HG03439 (cell line): ENCODE data around the gene MYB.
A peak's percentile ranks its signal among the peaks of the same experiment; 100 is the strongest.
"Not testable (repeated sequence)": the region's sequence is repeated elsewhere in the genome, so short reads cannot be mapped to it uniquely, and the experiment has no call there.

ENCODE experiments used
- ATAC-seq: cut with Tn5 transposase; IDR thresholded peaks from one replicate; pipeline ENCODE4 v1.9.1; 2021; ENCODE audit warnings: mild to moderate bottlenecking, moderate library complexity; ENCODE audit not compliant: unreplicated experiment

Gene MYB

DNA sequence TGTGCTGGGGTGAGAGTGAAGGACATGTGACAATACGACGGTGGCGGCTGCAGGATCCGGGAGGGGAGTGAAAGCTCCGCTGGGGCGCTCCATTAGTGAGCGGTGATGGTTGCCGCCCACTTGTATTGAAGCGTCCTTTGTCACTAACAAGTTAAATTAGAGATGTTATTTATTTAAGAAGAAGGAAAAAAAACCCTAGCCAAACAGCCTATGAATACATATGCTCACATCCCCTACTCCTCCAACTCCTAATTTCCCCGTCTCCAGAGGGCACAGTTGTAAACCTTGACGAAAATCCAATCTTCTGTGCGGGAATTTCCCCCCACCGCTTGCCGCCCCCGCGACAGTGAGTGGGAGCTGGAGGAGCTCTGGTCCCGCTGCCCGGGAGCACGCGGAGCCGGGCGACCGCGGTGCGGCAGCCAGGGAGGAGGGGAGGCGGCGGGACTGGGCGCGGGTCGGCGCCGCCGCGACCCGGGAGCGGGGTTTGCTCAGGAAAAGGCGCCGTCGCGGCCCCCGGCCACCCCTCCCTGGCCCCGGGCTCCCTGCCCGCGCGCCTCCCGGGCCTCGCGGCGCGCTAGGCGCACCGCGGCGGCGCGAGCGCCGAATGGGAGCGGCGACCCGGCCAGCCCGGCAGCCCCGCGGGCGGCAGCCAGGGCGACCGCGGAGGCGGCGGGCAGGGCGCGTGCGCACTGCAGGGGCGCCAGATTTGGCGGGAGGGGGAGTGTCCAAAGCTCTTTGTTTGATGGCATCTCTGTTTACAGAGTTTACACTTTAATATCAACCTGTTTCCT, at the start of gene MYB:
MYB (plus strand) TSS at position 767 of the 791 bp plus-strand sequence. CDS start 206 bp downstream, outside the sequence.
- ATAC-seq = peak; percentile 37

DNA sequence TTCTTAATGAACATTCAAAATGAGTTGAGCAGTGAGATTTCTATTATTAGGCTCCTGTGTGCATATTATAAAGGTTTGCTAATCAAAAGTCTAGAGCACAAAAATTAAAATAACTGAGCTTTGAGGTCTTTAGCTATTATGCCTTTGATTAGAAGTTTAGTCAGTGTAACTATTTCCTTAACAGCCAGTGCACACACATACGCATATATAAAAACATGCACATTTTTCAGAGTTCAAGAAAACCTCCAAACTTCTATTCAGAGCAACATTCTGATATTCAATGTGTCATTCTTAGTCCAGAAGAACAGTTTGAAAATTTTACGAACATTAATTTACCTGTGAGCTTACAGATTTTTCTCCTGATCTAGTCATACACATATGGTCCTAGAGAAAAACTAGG, 48.3 kb upstream of the MYB start:
- no peak for ATAC-seq

DNA sequence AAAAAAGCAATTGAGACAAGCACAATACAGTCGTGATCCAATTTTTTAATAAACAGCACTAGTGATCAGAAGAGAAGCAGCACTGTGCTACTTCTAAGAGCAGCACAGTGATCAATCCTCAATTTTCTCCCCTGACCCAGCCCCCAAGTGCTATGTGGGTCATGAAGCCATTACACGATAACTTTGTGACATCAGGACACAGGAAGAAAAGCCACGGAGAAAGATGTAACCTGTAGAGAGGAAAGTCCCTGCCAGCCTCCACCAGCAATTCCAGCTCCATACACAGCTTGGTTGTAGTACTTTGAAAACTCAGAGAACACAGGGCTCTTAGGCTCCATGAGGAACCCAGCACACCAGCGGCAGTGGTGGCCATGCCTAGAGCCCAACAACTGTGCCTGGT, 45.3 kb upstream of the MYB start:
- no peak for ATAC-seq

DNA sequence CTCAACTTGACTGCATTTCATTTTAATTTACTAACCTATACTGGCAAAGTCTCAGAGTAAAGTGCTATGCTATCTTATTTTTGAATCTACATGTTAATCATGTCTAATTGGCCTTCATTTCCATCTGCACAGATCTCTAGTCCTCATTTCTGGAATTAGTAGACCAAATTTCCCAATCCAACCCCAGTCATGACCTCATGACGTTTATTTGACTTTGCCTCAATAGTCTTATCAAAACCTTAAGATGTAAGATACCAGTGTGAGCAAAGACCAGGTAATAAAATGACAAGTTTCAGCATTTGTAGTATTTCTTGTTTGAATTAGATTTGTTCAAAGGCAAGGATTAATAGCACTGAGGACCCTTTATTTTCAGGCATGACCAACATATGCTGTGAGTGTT, 43.3 kb upstream of the MYB start:
- ATAC-seq = no peak

DNA sequence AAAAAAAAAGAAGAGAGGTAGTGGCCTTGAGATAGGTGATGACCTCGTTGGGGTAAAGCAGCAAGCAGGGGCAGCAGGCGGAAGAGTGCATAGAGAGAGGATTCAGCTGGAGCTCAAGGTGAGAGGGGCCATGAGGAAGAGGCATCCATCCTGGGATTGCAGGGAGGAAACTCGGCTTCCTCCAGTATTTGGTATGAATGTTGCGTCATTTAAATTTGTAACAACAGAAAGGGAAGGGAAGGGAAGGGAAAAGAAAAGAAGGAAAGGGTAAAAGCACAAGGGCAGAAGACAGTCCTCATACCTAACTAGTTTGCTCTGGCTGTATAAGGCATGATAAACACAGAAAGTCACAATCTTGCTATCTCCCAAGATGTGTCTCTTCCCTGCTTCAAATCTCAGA, 39.9 kb upstream of the MYB start:
- ATAC-seq = no peak

DNA sequence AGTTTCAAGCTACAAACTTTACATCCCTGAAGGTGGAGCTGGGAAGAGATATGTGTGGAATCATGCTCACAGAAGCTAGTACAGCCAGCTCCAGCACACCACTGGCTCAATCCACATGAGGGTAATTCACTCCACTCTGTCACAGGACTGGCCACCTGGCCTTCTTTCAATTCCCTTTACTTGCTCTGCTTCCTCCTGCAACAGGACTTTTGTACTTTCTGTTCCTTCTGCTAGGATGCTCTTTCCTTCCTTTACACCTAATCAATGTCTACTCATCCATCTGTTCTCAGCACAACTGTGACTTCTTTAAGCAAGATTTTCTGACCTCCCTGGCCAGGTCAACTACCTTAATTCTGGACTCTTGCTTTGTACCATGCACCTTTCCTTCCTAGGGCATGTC, 39.4 kb upstream of the MYB start:
- no peak for ATAC-seq

DNA sequence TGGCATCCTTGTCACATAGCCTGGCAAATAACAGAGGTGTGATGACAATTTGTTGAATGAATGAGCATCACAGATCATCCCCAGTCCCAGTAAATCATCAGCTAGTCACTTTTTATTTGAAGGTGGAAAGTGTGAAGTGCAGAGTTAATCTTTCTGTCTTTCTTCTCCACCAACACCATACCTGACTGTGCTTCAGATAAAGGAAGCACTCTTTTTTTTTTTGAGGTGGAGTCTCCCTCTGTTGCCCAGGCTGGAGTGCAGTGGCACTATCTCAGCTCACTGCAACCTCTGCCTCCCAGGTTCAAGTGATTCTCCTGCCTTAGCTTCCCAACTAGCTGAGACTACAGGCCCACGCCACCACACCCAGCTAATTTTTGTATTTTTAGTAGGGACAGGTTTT, 38.9 kb upstream of the MYB start:
- ATAC-seq = not testable (repeated sequence)

DNA sequence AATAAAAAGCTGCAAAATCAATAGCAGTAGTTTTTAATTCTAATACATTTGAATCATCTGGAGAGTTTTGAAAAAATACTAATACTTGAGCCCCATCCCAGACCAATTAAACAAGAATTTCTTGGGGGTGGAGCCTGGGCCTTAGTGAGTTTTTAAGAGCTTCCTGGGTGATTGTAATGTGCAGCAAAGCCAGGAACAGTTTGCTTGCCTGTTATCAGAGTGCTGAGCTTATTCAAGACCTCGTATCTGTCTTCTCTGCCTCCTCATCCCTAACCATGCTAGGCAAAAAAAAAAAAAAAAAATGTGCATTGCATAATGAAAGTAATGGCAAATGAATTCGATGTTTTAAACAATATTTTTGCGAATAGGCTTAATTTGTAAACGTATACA, 36.4 kb upstream of the MYB start:
- ATAC-seq = no peak

DNA sequence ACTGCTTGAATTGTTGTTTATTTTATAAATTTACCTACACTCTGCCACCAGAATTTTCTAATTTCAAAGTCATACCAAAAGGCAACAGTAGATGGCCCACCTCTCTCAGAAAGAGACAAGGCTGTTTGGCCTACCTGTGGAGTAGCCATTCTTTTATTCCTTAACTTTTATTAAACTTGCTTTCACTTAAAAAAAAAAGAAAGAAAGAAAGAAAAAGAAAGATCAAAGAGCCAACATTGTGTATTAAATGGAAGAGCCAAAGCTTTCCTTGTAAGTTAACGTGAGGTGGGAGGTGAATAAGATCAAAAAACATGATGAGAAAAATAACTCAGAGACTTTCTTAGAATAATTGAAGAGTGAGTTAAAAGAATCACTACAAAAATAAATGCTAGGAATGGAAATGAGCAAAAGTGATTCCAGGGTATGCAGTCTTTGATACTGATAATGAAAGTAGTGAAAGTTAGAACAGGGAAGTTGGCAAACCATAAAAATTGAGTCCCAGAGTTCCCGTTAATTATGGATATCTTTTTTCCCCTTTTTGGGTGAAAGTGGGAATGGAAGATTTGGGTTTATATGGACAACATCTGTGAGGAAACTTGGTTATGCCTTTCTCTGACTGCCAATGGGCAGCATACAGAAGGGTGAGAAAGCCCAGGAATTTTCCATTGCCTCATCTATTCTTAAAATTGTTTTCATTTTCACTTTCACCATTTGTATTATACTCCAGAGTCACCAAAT, 35.9 kb upstream of the MYB start:
- ATAC-seq = no peak

DNA sequence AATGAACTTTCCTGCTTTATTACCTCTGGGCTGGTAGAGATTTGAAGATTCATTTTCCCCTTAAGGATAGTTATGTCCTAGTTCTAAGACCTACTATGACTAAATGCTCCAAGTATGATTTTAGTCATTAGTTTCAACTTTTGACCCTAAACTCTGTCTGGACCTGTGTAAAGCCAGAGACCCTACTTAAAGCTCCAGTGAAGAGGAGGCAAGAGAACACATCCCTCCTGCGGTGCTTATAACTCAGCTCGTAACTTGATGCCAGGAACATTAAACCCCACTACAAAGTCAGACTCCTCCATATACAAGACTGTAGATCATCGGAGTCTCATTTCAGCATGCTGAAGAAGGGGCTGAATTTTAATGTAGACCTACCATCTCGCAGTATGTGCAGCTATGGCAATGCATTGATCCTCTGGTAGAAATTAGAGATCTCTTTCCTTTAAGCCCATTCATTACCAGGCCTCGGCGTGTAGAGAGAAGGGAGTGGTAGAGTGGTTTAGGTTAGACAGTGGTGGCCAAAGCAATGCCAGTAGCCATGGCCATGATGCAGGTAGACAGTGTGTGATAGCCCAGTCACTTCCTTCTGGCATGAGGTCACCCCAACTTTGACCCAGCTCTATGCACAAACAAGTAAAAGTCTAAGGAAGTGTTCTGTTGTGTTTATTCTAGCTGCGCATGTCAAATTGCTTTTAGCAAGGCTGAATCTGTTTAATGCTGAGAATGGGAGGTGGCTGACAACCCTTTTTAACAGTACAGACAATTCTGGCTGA, 34.8 kb upstream of the MYB start:
- no peak for ATAC-seq

DNA sequence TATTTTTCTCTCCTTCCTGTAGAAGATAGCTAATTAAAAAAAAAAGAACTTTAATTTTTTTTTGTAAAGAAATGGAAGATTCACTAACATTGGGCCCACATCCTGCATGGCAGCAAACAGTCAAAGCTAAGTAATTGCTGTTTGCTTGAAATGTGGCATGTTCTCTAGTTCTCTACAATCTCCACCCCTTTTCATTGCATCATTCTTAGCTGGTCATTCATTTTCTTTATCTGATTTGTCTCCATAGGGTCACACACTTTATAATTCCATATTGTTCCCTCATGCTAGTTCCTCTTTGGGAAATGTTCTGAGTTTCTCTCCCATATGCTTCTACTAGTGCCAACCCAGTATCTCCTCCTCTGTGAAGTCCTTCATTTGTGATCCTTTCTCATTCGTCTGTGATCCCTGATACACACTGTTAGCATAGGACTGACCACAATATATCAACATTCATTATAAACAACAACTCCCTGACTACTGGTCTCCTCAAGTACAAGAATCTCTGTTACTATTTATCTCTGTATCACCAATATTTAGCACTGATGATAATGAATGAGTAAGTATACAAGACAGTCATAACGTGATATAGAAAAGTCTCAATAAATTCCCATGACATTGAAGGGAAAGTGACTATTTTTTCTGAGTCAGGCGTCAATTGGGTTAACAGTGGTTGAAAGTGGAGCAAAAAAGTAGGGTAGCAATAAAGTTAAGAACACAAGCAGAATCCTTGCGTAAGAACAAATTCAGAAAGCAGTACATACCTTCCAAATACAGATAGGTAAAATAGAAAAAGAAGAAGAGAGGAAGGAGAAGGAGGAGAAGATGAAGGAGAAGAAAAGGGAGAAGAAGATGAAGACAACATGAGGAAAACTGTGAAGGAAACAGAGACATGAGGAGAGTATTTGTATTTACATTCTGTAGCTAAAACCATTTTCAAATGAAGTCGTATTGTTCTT, 33.2 kb upstream of the MYB start:
- no peak for ATAC-seq

DNA sequence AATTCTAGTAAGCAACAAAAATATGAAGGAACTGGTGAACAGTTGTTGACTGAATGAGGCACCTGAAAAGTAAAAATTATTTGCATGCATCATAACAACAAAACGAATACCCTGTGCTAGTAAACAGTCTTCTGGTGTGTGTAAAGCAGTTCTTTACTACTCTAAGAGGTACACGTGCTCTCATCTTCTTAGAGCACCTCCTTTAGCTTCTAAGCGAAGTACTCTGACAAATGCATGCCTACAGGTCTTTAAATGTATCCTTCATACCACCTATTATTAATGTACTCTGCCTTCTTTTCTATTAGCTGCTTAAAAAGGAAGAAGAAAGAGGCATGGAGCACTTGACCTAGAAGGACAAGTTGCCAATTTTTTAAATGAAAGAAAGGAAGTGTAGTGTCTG, 32.2 kb upstream of the MYB start:
- no peak for ATAC-seq

DNA sequence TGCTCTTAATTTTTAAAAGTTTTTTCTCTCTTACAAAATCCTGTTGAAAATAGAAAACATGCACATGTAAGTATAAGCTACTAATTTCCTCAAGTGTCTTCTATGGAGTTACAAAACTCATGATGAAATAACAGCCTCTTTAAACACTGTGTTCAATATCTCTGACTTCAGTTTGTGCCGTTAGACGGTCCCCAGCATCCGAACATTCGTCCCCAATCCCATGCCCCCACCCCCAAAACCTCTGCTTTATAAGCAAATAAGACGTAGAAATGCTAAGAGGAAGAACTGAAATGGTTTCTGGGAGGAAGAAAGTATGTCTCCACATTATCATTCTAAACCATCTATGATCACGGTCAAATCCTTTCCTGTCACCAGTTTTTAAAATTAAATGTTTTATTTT, 31.7 kb upstream of the MYB start:
- ATAC-seq = no peak

DNA sequence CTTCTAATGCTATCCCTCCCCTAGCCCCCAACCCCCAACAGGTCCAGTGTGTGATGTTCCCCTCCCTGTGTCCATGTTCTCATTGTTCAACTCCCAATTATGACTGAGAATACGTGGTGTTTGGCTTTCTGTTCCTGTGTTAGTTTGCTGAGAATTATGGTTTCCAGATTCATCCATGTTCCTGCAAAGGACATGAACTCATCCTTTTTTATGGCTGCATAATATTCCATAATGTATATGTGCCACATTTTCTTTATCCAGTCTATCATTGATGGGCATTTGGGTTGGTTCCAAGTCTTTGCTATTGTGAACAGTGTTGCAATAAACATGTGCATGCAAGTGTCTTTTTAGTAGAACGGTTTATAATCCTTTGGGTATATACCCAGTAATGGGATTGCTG, 30.6 kb upstream of the MYB start:
- not testable (repeated sequence) for ATAC-seq

DNA sequence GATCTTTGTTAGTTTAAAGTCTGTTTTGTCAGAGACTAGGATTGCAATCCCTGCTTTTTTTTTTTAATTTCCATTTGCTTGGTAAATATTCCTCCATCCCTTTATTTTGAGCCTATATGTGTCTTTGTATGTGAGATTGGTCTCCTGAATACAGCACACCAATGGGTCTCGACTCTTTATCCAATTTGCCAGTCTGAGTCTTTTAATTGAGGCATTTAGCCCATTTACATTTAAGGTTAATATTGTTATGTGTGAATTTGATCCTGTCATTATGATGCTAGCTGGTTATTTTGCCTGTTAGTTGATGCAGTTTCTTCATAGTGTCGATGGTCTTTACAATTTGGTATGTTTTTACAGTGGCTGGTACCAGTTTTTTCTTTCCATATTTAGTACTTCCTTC, 27.0 kb upstream of the MYB start:
- not testable (repeated sequence) for ATAC-seq

DNA sequence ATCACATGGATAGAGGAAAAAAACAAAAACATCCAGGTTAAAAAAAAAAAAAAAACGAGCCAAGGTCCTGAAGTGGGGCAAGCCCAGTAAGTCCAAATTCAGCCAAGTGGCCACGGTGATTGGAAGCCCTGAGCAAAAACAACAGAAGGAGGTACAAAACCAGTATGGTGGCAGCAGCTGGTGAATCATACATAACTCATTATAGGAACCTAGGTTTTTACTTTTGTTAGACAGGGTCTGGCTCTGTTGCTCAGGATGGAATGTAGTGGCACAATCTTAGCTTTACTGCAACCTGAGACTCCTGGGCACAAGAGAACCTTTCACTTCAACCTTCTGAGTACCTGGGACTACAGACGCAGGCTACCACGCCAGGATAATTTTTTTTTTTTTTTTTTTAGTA, 22.7 kb upstream of the MYB start:
- ATAC-seq = no peak

DNA sequence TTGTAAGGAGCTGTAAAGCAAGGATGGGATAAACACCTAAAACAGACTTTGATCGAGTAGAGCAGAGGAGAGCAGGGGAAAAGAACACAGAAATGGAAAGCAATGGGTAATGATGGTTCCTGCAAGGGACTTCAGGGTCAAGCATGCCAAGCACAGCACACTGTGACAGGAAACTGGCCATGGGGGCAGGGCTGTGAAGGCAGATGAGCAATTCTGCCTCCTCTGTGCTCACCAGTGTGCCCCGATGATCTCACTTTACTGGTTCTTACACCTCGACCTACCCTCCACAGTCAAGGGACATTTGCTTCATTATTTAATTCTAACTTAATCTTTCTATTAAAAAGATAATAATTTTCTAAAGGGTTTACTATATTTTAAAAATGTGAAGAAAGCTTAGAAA, 21.6 kb upstream of the MYB start:
- peak; percentile 47 for ATAC-seq

DNA sequence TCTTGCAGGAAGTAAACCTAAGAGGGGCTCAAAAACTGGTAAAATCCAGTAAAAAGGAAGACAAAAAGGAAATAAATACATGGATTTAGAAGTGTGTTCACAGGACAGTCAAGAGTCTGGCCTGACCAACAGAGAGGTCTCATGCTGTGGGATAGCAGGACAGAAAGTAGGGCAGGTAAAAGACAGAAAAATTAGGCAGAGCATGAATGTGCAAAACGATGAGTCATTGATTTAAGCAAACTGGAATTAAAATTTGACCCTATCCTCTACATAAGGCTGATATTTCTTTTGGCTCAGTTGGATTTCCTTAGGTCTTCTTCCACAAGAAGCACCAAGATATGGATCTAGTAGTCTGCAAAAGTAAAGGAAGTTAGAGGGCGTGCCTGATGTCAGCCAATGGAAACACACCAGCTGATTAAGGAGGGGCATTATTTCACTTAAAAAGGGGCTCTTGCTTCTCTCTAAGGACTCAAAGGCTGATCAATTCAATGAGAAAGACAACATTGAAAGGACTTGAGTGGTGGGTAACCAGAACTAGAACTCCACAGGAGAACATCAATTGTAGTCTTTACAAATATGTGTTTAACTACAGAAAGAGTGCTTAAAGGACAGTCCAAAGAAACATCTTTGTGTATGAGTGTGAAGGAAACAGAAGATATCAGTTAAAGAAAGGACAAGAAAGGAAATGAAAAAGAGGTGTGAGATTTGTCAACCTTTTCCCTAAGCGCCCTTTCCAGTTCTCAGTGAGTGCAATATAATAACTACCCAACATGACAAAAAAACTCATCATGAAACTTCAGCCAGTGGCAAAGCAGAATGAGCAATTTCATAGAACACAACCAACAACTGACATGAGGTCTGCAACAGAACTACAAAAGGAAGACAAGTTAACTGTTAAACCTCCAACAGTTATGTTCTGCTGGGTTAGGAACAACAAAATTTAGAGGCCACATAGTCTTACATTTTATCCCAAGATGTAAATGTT, 19.4 kb upstream of the MYB start:
- ATAC-seq = no peak

DNA sequence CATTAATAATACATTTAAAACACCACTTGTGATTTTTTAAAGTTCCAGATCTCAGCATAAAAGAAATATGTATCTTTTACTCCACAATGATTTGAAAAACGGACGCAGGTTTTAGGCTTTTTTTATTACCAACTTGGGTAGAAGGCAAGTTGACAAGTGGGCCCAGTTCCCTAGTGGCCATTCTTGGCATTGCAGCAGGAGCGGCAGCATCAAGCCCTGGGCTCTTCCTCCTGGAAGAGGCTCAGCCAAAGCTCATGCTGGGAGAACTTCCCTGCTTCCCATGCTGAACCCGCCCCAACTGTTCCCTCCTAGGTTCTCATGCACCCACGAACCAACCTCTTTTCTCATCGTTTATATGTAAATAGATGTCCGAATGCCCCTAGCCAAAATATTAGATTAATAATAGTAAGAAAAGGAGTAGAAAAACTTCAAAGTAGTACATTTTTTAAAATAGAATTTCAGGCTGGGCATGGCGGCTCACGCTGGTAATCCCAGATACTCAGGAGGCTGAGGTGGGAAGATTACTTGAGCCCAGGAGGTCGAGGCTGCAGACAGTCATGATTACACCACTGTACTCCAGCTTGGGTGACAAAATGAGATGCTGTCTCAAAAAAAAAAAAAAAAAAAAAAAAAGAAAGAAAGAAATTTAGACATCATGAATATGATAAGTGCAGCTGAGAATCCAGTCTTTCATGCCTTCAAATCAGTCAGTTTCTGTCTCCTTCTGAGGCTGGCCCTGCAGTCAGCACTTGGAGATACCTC, 18.2 kb upstream of the MYB start:
- peak; percentile 36 for ATAC-seq
